ENCODE results near the gene DCHS1.

- TF ChIP-seq TCF7 (IDR thresholded peaks at IDR 0.05; ENCODE audit: borderline replicate concordance) (no peak), CTCF (IDR thresholded peaks at IDR 0.05 in 2 of 3, conservative IDR thresholded peaks at IDR 0.05 in 1 of 3; ENCODE audit: insufficient read depth in 2 of 3, low read depth in 1 of 3, low read length in 3 of 3) (no peak), ZNF133 (CRISPR knock-in tag; IDR thresholded peaks at IDR 0.05) (no peak), ZNF76 (CRISPR knock-in tag; IDR thresholded peaks at IDR 0.05; ENCODE audit: borderline replicate concordance) (no peak), SMAD1 (IDR thresholded peaks at IDR 0.05; ENCODE audit: low read depth, low read length, partially characterized antibody) (no peak)
Observed at GRCh38 chr11:6634534-6634933, 21.1 kb downstream of the DCHS1 start.

Data from K562 (cell line).